Measurements from ENCODE around the gene LRRC3.
A peak's percentile ranks its signal among the peaks of the same experiment; 100 is the strongest.

Gene LRRC3

DNA sequence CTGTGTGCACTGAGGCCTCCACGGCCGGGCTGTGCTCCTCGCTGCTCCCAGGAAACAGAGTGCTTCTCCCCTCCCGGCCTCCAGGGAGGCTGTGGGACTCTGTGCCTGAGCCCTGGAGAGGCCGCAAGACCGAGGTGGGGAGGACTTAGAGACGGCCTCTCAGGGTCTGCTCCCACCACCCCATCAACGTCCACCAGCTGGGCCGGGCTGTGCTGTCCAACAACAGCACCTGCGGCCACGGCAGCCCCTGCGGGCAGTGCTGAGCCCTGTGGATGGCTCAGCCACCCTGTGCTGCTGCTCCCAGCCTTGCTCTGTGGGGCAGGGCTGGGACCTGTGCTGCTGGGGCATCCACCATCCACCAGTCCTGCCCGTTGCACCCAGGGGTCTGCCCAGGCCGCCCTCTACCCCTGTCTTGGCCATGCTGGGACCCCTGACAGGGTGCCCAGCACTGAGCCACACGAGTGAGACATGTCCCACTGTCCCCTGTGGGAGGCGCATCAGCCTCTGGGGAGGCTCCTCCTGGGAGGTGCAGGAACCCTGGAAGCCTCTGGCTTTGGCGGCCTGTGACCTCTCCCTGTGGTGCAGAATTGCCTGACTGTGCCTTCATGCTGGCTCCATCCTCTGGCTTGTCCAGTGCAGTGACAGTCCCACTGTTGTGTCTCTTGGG, 31.2 kb upstream of the LRRC3 start:
- DNase-seq = no peak

DNA sequence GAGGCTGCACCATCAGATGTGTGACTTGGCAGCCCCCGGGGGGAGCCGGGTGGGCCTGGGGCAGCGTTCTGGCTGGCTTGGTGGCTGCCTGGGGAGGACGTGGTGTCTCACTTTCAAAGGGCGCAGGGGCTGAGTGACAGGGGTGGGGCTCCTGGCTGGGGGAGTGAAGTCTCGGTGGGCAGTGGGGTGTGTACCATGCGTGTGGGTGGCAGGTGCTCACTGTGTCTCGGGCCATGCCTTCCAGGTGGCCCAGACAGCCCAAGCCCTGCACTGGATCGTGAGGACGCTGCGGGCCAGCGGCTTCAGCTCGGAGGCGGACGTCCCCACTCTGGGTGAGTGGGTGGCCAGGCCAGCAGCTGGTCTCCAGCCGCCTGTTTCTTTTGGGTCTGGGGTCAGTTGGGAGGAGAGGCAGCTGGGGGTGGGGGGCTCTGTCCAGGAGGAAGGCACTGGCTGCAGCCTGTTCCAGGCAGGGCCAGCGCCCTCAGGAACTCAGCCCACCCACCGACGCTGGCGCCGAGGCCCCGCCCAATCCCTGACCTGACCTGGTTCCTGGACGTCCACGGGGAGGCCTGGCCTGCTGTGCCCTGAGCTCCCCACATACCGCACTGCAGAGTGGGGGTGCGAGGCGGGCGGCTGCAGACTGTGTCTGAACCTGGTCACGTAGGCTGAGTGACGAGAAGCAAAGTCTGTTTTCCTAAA, 30.6 kb upstream of the LRRC3 start:
- no peak for DNase-seq

DNA sequence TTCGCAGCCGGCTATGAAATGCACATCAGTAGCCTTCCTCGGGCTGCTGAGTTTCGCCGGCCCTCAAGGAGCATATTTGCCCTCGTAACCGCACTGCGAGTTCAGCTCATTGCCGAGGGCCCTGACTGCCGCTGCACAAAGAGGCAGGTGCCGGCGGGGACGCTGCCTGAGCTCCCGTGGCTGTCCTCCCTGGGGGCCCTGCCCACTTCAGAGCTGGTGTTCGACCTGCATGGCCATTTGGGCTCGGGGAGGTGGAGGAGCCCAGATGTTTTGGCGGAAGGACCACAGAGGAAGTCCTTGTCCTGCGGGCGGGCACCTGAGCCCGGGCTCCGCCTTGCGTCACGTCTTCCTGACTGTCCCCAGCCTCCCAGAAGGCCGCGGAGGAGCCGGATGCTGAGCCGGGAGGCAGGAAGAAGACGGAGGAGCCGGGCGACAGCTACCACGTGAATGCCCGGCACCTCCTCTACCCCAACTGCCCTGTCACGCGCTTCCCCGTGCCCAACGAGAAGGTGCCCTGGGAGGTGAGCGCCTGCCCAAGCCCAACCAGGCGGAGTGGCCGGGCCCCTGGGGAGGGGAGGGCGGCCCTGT, 29.9 kb upstream of the LRRC3 start:
- DNase-seq = no peak

DNA sequence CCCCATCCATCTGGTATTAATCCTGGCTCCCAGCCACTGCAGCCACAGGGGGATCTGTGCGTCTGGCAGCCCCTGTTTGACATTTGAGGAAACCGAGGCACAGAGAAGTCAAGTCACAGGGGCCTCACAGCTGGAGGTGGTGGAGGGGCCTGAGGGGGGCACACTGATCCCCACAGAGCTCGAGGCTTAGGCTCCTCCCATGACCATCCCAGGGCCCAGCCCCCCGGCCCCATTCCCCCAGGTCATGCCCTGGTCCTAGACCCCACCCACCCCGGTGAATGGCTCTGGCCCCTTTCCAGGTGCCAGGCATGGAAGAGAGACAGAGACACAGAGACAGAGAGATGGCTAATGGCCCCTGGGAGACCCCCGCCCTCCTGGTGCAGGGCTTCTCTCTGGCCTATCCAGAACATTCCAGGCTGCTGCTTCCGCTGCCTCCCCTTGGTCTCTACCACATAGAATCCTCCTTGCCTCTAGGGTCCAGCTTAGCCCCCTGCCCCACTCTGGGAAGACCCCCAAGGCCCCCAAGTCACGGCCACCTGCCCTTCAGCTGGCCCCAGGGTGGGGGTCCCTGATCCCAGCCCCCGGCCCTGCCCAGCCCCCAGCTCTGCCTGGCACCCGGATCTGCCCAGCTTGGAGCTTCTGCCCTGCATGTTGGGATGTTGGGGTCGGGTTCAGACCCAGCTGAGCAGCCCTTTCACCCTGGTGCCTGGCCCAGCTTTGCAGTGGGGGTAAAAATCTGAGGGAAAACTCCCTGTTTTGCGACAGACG, 29.2 kb upstream of the LRRC3 start:
- no peak for DNase-seq

DNA sequence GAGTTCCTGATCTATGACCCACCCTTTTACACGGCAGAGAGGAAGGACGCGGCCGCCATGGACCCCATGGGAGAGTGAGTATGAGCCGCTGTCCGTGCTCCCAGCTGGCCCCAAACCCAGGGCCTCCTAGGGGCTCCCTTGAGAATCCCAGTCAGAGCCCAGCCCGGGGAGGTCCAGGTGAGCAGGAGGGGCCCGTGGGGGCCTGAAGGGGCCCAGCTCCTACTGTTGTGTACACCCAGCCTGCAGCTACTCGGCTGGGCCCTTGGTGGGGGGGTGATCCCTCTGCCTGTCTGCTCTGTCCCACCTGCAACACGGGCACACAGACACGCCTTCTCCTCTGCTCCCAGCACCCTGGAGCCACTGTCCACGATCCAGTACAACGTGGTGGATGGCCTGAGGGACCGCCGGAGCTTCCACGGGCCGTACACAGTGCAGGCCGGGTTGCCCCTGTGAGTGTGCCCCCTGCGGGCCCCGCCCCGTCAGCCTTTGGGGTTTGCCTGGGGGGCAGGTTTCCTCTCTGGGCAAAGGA, 28.6 kb upstream of the LRRC3 start:
- no peak for DNase-seq

DNA sequence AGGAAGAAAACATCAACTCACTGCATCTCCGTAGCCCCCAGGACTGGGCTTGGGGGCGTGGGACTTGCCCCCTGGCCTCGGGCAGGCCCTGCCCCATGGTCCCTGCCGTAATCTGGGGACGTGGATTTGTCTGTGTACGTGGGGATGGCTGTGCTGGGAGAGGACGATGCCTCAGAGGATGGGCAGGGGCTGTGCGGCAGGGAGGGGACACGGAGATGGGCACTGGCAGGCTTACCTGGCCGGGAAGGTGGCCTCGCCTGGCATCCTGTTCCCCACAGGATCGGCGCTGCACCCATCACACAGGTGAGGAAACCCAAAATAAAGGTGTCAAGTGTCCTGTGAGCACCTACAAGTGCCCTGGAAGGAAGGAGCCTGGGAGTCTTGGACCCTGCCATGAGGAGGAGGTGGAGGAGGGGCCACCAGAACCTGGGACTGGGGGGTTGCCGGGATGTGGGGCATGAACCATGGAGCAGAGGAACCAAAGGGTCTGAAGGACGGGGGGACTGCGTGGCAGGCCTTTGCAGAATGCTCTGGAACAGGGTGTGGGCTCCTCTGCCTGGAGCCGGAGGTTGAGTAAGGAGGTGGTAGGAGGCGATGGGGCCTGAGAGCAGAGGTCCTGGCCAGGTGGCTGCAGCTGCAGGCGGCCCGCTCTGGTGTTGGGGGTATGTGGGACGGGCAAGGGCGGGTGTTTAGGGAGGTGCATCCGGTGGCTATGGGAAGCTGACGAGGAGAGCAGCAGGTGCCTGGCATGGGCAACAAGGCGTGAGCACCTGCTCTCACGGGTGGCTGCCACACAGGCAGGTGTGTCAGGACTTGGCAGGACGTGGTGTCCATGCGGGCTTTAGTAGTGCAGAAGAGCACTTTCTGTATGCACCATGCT, 27.8 kb upstream of the LRRC3 start:
- DNase-seq = no peak

DNA sequence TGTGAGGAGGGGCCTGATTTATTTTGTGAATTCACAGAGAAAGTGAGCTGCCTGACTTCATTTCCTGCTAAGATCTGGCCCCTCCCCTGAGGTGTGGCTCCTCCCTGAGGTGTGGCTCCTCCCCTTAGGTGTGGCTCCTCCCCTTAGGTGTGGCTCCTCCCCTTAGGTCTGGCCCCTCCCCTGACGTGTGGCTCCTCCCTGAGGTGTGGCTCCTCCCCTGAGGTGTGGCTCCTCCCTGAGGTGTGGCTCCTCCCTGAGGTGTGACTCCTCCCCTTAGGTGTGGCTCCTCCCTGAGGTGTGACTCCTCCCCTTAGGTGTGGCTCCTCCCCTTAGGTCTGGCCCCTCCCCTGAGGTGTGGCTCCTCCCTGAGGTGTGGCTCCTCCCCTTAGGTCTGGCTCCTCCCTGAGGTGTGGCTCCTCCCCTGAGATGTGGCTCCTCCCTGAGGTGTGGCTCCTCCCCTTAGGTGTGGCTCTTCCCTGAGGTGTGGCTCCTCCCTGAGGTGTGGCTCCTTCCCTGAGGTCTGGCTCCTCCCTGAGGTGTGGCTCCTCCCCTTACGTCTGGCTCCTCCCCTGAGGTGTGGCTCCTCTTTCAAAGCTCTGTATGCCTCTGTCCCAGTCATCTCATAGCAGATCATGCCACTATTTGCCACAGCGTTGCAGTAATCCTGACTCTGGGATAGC, 26.9 kb upstream of the LRRC3 start:
- peak in 1 of 56 donors; percentile 60 for DNase-seq

DNA sequence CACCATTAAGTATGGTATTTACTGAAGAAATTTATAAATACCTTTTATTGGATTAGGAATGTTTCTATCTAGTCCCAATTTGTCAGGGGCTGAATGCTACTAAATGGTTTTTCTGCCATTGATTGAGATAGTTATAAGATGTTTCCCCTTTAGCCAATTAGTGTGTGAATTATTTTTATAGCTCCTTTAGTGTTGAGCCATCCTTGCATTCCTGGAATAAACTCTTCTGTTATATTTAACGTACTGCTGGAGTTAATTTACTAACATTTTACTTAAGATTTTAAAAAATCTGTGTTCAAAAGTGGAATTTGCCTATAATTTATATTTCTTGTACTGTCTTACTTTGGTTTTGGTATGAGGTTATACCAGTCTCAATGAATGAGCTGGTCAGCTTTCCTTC, 25.4 kb upstream of the LRRC3 start:
- no peak for DNase-seq

DNA sequence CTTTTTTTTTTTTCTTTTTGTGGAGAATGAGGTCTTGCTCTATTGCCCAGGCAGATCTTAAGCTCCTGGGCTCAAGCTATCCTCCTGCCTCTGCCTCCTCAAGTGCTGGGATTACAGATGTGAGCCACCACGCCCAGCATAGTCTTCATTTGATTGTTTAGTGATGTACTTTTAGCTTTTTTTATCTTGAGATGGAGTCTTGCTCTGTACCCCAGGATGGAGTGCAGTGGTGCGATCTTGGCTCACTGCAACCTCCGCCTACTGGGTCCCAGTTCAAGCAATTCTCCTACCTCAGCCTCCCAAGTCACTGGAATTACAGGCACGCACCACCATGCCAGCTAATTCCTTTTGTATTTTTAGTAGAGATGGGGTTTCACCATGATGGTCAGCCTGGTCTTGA, 24.0 kb upstream of the LRRC3 start:
- DNase-seq = no peak

DNA sequence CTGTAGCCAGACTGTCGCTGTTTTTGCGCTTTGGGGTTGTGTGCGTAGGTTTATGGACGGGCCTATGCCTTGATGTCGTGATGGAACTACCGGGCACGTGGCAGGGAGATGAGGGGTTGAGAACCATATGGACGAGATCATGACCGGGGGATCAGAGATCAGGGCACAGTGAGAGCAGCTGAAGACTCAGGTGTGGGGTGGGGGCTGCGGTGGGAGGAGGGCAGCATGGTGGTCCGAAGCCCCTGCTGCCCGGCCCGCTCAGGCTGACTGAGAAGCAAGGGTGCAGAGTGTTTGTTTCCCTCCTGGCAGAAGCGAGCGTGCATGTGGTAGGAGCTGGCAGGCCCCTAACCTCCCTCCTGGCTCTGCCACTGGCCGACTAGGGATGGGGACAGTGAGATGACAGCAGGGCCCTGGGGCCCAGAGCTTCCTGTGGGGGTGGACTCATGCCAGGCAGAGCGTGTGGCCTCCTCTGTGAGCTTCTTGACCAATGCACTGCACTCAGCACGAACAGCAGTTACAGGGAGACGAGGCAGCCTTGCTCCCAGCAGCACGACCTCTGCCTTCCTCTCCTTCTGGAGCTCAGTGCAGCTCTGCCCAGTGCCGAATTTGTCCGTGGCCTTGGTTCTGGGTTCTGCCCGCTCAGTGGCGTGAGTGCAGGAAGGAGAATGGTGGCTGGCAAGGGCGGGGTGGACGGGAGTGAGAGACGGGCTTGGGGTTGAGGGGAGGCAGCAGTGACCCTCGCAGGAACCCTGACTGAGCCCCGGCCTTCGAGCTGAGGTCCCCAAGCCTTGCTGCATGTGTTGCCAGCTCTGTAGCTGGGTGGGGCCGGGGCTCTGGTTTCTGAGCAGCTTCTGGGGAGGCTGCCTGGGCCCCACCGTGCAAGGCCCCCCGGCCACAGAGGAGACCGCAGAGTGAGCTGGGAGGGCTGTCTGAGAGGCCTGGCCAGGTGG, 22.2 kb upstream of the LRRC3 start:
- DNase-seq = no peak

DNA sequence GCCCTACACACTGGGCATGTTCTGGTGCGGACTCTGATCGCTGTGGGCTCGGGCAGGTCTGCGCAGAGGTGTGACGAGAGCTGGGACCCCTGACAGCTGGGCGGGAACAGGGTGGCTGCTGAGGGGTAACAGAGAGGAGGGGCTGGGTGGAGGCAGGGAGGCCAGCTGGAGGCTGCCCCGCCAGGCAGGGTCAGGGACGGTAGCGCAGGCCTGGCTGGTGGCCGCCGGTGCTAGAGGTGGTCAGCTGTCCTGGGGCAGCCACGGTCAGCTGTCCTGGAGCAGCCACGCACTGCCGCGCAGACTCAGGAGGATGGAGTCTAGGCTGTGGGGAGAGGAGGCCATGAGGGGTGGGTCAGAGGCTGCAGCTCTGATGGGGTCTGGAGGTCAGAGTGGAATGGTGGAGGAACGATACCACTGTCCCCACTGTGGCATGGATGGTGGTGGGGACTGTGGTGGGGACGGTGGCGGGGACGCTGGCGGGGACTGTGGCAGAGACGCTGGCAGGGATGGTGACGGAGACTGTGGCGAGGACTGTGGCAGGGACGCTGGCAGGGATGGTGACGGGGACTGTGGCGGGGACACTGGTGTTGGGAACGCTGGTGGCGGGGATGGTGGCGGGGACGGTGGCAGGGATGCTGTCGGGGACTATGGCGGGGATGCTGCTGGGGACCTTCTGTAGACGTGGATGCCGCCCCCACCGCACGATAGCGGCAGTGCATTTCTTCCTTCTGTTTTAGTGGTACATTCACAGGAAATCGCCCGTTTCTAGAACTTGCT, 21.3 kb upstream of the LRRC3 start:
- DNase-seq = no peak

DNA sequence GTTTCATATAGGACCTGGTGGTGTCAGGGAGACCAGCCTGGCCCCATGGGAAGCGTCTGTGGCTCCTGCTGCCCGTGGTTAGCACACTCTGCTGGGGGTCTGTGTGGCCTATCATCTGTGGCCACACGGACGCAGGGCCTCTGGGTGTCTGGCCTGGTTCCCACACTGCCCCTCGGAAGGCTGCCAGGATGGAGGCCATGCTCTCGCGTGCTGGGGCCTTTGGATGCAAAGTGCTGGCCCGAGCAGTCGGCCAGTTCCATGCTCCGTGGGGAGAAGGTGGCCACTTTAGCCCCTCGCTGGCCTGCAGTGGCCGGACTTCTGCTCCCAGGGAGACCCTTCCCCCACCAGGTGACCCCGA, 20.8 kb upstream of the LRRC3 start:
- no peak for DNase-seq

DNA sequence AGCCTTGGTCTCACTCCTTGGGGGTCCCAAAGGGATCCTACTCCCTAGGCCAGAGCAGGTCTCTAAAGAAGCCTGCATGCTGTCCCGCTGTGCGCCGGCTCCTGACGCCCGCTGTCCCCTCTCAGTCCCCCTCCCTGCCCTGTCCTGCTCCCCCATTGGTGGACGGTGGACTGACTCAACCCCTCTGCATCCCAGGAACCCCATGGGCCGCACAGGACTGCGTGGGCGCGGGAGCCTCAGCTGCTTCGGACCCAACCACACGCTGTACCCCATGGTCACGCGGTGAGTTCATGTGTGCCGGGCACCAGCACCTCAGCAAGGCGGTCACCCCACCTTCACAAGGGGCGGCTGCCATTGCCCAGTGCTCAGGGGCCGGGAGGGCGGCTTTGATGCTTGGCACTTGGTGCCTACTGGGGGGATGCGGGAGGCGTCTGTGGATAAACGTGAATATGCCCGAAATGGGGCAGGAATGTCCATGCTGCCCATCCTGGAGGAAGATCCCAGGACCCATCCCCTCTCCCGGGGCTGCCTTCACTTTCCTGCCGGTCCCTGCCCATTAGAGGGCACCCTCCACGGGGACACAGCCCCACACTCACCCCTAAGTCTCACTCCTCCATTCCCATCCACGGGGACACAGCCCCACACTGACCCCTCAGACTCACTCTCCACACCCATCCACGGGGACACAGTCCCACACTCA, 20.2 kb upstream of the LRRC3 start:
- DNase-seq = no peak

DNA sequence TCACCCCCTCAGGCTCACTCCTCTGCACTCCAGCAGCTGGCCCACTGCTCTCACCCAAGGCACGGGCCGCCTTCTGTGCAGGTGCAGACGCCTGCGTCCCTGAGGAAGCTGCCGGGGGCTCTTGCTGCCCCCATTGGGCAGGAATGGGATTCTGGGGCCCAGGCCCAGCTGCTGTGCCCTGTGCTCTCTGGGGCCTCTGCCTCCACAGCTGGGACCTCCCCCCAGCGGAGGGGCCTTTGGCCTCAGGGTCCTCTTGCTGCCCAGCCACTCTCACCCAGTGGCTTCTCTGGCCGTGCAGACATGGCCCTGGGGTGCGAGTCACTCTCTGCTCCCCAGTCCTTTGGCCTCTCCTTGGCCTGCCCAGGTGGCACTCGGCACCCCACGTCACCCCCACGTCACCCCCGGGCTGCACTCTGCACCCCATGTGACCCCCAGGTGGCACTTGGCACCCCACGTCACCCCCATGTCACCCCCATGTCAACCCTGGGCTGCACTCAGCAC, 19.1 kb upstream of the LRRC3 start:
- DNase-seq = no peak

DNA sequence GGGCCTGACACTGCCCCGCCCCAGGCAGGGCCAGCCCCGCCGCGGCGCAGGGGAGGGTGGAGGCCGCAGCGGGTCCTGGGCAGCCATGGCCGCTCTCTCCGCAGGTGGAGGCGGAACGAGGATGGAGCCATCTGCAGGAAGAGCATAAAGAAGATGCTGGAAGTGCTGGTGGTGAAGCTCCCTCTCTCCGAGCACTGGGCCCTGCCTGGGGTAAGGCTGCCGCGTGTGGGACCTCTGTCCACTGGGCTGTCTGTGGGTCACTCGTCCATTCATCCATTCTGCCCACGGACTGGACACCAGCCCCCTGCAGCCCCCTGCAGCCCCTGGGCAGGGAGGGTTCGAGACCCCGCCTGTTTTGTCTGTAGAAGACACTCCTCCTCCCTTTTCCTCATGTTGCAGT, 18.4 kb upstream of the LRRC3 start:
- DNase-seq = no peak

DNA sequence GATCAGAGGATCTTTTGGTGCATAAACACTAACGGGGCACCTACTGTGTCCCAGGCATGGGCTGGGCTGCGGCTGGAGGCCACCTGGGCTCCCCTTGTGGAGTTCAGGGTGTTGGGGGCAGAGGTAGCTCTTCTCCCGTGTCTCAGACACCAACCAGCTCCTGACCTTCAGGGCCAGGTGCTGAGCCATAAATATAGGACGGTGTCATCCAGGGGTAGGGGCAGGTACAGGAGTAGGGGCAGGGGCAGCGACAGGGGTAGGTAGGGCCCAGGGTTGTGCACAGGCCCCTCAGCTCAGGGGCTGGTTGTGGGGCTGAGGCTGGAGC, 18.0 kb upstream of the LRRC3 start:
- DNase-seq = no peak

DNA sequence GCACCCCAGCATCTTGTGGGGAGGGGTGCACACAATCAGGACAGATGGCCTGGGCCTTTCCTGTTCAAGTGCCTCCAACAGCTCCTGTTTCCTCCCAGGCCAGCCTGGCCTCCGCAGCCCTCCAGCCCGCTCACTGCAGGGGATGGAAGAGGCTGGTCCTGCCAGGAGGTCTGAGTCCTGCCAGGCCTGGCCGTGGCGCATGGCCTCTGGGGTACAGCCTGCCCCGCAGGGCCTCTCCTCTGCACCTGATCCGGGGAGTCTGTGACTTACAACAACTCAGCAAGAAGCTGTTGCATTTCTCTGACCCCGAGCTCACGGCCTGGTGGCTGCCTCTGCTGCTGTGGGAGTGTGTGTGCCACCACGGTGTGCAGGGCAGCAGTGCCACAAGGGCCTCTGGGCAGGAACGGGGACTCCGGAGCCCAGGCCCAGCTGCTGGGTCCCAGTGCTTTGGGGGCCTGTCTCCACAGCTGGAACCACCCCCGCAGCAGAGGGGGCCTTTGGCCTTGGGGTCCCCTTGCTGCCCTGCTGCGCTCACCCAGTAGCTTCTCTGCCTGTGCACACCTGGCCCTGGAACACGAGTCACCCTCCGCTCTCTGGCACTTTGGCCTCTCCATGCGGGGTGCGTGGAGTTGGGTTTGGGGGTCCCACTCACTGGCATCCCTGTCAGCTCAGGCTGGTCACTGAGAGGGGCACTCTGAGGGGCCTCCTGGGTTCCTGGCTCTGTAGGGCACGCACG, 17.4 kb upstream of the LRRC3 start:
- no peak for DNase-seq
